BE2C (cell line): ENCODE results near the gene ADAM30.

Source experiments
- DNase-seq: peaks from one replicate; pipeline ENCODE4 v3.0.0-alpha.2; 2020
- H3K27me3 ChIP-seq: fragments of 250-450 bp; sonication (Bioruptor Pico); 2 replicates; pipeline ENCODE4 v1.5.1; 2020; ENCODE audit warnings: mild to moderate bottlenecking
- H3K36me3 ChIP-seq: fragments of 250-450 bp; sonication (Bioruptor Pico); 2 replicates; pipeline ENCODE4 v1.5.1; 2020; ENCODE audit warnings: mild to moderate bottlenecking
- H3K4me1 ChIP-seq: fragments of 250-450 bp; sonication (Bioruptor Pico); 2 replicates; pipeline ENCODE4 v1.5.1; 2020
- H3K4me3 ChIP-seq: 2 replicates; pipeline ENCODE4 v1.5.1; 2011; ENCODE audit warnings: low read depth, low read length
- H3K9me3 ChIP-seq: fragments of 250-450 bp; sonication (Bioruptor Pico); 2 replicates; pipeline ENCODE4 v1.5.1; 2020
- TF ChIP-seq, protein P1 (sequence below): IDR thresholded peaks from 2 replicates; pipeline ENCODE4 v1.5.1; 2012; ENCODE audit warnings: mild to moderate bottlenecking, low read depth, low read length

The ADAM30 gene

DNA sequence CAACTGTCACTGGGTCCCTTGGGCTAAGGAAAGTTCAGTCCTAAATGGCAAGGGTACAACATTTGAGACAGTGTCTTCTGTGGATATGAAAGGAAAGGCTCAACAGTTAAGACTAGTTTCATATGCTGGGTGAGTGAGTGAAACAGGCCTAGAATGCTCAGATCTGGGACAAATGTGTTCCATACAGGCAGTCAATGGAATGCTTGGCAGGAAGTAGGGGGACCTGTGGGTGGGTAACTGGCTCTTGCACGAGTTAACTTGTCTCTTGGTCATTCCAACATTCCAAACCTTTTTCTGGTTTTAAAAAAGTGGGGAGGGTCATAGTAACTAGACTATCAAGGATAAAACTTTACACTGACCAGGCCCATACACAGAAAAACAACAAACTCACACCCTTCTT lies 17.8 kb upstream of the ADAM30 start:
- TF ChIP-seq, protein P1, sequence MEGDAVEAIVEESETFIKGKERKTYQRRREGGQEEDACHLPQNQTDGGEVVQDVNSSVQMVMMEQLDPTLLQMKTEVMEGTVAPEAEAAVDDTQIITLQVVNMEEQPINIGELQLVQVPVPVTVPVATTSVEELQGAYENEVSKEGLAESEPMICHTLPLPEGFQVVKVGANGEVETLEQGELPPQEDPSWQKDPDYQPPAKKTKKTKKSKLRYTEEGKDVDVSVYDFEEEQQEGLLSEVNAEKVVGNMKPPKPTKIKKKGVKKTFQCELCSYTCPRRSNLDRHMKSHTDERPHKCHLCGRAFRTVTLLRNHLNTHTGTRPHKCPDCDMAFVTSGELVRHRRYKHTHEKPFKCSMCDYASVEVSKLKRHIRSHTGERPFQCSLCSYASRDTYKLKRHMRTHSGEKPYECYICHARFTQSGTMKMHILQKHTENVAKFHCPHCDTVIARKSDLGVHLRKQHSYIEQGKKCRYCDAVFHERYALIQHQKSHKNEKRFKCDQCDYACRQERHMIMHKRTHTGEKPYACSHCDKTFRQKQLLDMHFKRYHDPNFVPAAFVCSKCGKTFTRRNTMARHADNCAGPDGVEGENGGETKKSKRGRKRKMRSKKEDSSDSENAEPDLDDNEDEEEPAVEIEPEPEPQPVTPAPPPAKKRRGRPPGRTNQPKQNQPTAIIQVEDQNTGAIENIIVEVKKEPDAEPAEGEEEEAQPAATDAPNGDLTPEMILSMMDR, result no peak
- Histone ChIP-seq H3K4me3 (no peak overlapping the region), H3K9me3 (no peaks in the 10 kb centered on the region), H3K4me1 (no peaks in the 10 kb centered on the region), H3K36me3 (no peaks in the 10 kb centered on the region), H3K27me3 (peaks cover 6% of the 10 kb centered on the region; the same call in 1 of the 2 replicates)
- no peak for DNase-seq

DNA sequence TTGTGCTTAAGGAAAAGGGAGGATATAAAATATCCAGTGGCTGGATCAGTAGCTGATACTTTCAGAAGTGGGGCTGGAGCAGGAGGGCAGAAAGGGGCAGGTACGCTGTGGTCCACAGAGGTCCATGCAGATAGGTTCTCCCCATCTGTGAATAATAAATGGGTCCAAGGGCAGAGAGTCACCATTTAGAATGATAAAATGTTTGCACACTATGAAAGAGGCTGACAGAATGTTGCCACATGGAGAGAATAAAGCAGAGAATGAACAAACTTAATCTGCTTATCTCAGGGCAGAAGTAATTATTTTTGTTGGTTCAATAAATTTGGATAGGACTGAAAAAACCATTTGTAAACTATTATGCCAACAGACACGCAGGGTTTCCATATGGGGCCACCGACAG lies 16.6 kb upstream of the ADAM30 start:
- H3K4me1 ChIP-seq, result no peaks in the 10 kb centered on the region
- peaks cover 6% of the 10 kb centered on the region; the same call in 1 of the 2 replicates for H3K27me3 ChIP-seq
- no peak for DNase-seq
- TF ChIP-seq, protein P1, result no peak
- H3K36me3 ChIP-seq, result no peaks in the 10 kb centered on the region
- no peak overlapping the region for H3K4me3 ChIP-seq
- no peaks in the 10 kb centered on the region for H3K9me3 ChIP-seq

DNA sequence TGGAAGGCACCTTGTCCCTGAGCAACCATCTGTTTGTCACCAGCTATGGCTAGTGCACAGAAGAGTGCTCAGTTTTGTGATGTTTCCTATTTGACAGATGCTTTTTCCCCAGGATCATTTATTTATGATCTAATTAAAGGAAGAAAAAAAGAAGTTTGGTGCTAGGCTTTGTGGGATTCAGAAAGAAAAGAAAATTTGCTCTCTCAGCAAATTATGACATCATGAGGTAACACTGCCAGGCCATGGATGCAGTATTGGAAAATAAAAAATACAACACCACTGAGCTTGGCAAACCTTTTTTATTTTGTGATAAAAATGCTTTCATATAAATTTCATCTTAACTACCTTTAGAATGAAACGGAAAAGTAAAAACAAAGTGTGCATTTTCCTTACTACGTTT lies 15.5 kb upstream of the ADAM30 start:
- Histone ChIP-seq H3K4me3 (no peak overlapping the region), H3K36me3 (no peaks in the 10 kb centered on the region)

DNA sequence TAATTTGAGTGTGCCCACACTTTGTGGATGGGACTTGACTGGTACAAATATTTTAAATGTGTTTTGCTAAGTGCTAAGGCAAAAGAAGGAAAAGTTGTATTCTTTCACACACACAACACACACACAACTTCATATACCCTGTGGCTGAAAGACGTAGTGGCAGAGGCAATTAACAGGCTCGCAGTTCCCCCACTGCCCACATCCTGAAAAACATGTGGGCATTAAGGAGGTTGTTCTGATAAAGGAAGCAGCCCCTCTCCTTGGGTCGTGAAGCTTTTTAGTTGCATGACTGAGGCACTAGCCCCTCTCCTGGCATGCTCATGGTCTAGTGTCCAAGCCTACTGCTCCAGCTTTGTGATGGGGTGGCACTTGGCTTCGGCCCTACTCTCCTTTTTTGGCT lies 14.3 kb upstream of the ADAM30 start:
- Histone ChIP-seq H3K4me3 (no peak overlapping the region), H3K4me1 (no peaks in the 10 kb centered on the region), H3K36me3 (no peaks in the 10 kb centered on the region), H3K9me3 (no peaks in the 10 kb centered on the region), H3K27me3 (peaks cover 6% of the 10 kb centered on the region; the same call in 1 of the 2 replicates)
- DNase-seq, result no peak
- TF ChIP-seq, protein P1, result no peak

More for the DNA sequence above, 15.5 kb upstream of the ADAM30 start:
- no peak for DNase-seq
- Histone ChIP-seq H3K27me3 (peaks cover 6% of the 10 kb centered on the region; the same call in 1 of the 2 replicates), H3K9me3 (no peaks in the 10 kb centered on the region), H3K4me1 (no peaks in the 10 kb centered on the region)
- TF ChIP-seq, protein P1, result no peak

DNA sequence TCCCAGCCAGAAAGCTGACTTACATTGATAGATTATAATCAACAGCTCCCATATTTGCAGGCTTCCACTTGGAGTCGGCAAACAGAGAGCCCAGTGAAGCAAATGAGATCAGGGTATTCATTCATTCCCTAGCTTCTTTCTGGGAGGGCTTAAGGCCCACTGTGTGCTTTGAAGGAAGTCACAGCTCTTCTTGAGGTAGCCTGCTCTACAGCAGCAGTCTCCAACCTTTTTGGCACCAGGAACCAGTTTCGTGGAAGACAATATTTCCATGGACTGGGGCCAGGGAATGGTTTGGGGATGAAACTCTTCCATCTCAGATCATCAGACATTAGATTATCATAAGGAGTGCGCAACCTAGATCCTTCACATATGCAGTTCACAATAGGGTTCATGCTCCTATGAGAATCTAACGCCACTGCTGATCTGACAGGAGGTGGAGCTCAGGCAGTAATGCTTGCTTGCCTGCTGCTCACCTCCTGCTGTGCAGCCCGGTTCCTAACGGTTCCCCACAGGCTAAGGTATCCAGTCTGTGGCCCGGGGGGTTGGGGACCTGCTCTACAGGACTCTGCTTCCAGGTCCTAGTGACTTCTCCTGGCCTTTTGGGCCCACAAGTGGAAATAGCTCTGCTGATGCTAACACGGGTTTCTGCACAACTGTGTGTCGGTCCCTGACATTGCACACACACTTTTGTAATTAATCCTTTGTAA lies 13.7 kb upstream of the ADAM30 start:
- Histone ChIP-seq H3K4me1 (no peaks in the 10 kb centered on the region), H3K4me3 (no peak overlapping the region), H3K9me3 (no peaks in the 10 kb centered on the region), H3K27me3 (peaks cover 6% of the 10 kb centered on the region; the same call in 1 of the 2 replicates), H3K36me3 (no peaks in the 10 kb centered on the region)
- TF ChIP-seq, protein P1, result no peak
- no peak for DNase-seq

DNA sequence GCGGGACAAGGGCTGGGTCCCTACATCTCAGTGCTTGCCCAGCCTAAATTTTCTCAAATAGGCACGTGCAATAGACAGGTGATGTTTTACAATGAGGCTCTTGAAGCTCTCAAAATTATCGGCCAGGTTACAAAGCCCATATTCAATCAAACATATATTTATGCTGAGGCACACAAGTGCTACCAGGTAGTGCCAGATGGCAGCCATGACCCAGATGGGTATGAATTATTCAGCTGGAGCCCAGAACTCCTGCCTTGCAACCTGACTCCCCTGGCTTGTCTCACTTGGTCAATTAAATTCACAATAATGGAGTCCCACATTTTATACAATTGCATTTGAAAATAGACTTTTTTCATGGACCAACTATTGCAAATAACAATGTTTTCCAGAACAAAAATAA lies 12.3 kb upstream of the ADAM30 start:
- TF ChIP-seq, protein P1, result no peak
- H3K4me1 ChIP-seq, result no peaks in the 10 kb centered on the region
- H3K9me3 ChIP-seq, result no peaks in the 10 kb centered on the region
- no peak overlapping the region for H3K4me3 ChIP-seq
- H3K27me3 ChIP-seq, result peaks cover 6% of the 10 kb centered on the region; the same call in 1 of the 2 replicates
- H3K36me3 ChIP-seq, result no peaks in the 10 kb centered on the region
- no peak for DNase-seq
